CD4-positive, alpha-beta T cell treated with Interleukin-6 for 4 hours (primary cell): ENCODE data around the gene FLG2.
"Not testable (repeated sequence)": the region's sequence is repeated elsewhere in the genome, so short reads cannot be mapped to it uniquely, and the experiment has no call there.

Experiments
- DNase-seq: peaks from one replicate; pipeline ENCODE4 v3.0.0-alpha.2; 2020; ENCODE audit warnings: mixed read lengths

Gene FLG2

DNA sequence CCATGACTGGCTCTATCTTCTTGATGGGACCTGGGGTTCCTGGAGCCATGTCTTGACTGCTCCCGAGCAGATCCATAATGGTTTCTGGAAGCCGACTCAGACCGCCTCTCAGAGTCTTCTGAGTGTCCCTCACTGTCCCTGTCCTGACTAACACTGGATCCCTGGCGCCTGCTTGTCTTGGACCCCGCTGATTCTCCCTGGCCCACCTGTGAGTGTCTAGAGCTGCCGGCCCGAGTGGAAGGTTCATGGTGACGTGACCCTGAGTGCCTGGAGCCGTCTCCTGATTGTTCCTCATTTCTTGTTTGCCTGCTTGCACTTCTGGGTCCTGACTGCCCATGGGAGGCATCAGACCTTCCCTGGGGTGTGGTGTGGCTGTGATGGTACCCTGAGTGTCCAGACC lies 49.9 kb downstream of the FLG2 start:
- no peak for DNase-seq

DNA sequence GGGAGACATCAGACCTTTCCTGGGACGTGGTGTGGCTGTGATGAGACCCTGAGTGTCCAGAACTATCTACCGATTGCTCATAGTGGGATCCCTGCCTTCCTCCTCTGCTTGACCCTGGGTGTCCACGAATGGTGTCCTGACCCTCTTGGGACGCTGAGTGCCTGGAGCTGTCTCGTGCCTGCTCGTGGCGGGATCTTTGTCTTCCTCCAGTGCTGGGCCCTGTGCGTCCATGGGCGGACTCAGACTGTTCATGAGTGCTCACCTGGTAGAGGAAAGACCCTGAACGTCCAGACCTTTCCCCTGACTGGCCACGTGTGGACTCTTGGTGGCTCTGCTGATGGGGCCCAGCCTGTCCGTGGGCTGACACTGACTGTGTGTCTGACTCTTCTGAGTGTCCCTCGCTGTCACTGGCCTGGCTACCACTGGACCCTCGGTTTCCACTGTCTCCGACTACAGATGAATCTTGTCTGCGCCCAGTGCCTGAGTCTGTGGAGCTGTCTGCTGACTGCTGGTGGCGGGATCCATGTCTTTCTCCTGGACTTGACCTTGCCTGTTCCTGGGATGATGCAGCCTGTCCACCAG lies 50.4 kb downstream of the FLG2 start:
- DNase-seq, result not testable (repeated sequence)

DNA sequence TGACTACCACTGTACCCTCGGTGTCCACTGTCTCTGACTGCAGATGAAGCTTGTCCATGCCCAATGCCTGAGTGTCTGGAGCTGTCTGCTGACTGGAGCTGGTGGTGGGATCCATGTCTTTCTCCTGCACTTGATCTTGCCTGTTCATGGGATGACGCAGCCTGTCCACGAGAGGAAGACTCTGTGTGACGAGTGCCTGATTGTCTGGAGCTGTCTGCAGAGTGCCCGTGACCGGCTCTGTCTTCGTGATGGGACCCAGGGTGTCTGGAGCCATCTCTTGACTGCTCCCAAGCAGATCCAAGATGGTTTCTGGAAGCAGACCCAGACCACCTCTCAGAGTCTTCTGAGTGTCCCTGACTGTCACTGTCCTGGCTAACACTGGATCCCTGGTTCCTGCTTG lies 51.0 kb downstream of the FLG2 start:
- DNase-seq, result not testable (repeated sequence)

DNA sequence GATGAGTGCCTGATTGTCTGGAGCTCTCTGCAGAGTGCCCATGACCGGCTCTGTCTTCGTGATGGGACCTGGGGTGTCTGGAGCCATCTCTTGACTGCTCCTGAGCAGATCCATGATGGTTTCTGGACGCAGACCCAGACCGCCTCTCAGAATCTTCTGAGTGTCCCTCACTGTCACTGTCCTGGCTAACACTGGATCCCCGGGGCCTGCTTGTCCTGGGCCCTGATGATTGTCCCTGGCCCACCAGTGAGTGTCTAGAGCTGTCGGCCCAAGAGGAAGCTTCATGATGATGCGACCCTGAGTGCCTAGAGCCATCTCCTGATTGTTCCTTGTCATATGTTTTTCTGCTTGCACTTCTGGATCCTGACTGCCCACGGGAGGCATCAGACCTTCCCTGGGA lies 51.8 kb downstream of the FLG2 start:
- not testable (repeated sequence) for DNase-seq

DNA sequence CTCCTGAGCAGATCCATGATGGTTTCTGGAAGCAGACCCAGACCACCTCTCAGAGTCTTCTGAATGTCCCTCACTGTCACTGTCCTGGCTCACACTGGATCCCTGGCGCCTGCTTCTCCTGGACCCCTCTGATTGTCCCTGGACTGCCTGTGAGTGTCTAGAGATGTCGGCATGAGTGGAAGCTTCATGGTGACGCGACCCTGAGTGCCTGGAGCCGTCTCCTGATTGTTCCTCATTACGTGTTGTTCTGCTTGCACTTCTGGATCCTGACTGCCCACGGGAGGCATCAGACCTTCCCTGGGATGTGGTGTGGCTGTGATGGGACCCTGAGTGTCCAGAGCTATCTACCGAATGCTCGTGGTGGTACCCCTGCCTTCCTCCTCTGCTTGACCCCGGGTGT lies 53.7 kb downstream of the FLG2 start:
- not testable (repeated sequence) for DNase-seq

DNA sequence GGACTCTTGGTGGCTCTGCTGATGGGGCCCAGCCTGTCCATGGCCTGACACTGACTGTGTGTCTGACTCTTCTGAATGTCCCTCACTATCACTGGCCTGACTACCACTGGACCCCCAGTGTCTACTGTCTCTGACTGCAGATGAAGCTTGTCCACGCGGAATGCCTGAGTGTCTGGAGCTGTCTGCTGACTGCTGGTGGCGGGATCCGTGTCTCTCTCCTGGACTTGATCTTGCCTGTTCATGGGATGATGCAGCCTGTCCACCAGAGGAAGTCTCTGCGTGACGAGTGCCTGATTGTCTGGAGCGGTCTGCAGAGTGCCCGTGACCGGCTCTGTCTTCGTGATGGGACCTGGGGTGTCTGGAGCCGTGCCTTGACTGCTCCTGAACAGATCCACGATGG lies 55.0 kb downstream of the FLG2 start:
- not testable (repeated sequence) for DNase-seq

DNA sequence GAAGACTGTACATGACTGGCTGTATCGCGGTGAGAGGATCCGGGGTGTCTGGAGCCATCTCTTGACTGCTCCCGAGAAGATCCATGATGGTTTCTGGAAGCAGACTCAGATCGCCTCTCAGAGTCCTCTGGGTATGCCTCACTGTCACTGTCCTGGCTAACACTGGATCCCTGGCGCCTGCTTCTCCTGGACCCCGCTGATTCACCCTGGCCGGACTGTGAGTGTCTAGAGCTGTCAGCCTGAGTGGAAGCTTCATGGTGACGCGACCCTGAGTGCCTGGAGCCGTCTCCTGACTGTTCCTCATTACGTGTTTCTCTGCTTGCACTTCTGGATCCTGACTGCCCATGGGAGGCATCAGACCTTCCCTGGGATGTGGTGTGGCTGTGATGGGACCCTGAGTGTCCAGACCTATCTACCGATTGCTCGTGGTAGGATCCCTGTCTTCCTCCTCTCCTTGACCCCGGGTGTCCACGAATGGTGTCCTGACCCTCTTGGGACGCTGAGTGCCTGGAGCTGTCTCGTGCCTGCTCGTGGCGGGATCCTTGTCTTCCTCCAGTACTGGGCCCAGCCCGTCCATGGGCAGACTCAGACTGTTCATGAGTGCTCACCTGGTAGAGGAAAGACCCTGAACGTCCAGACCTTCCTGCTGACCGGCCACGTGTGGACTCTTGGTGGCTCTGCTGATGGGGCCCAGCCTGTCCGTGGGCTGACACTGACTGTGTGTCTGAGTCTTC lies 56.5 kb downstream of the FLG2 start:
- not testable (repeated sequence) for DNase-seq
